ENCODE results near the gene CDH11. TPM values are rescaled to one million over a fixed set of nuclear protein-coding genes. Genes with fewer than 3 reads are reported as not detected.

Gene CDH11
- total RNA-seq, 1 experiment from 2014 or later, result not detected

GRCh38 chr16:65069766-65070165, 52.1 kb downstream of the CDH11 start:
- H3K9me2 ChIP-seq (replicated peaks; ENCODE audit: insufficient read depth, low read length), result no peaks in the 10 kb centered on the region
- no peaks in the 10 kb centered on the region for H3K9me3 ChIP-seq (ENCODE audit: low read length)
- DNase-seq, result no peak
- no peaks in the 10 kb centered on the region for H3K27me3 ChIP-seq (ENCODE audit: low read length)
- H3K27ac ChIP-seq (ENCODE audit: low read length), result no peak overlapping the region
- H3K79me2 ChIP-seq (ENCODE audit: low read length), result no peaks in the 10 kb centered on the region
- no peak overlapping the region for H3K4me3 ChIP-seq (ENCODE audit: low read length)
- H3K4me1 ChIP-seq (ENCODE audit: low read length), result no peaks in the 10 kb centered on the region
- no peak overlapping the region for H3K4me2 ChIP-seq (ENCODE audit: low read depth, low read length, poor library complexity, severe bottlenecking)
- no peak overlapping the region for H3K9ac ChIP-seq (ENCODE audit: low read length)
- no peak overlapping the region for H2AFZ ChIP-seq (ENCODE audit: low read length)
- no peaks in the 10 kb centered on the region for H3K36me3 ChIP-seq (ENCODE audit: insufficient read depth, low read length)
- H4K20me1 ChIP-seq (ENCODE audit: insufficient read depth, low read depth, low read length), result no peaks in the 10 kb centered on the region

DNA sequence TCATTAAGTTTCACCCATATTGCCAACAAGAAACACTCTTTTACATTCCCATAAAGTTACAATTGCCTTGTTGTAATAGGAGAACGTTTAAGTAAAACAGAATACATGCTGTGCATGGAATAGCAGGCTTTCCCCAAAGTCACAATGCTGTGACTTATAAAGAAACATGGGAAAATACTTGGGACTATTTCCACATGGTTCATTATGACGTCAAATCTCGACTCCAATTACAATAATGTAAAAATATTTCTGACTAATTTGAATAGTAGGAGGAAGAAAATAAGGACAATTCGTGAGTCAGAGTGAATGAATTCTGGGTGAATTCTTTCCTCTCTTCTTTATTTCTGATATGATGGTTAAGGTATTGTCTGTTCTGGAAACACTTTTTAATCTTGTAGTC, 52.8 kb downstream of the CDH11 start:
- no peaks in the 10 kb centered on the region for H3K9me3 ChIP-seq (ENCODE audit: low read length)
- no peaks in the 10 kb centered on the region for H3K79me2 ChIP-seq (ENCODE audit: low read length)
- H3K36me3 ChIP-seq (ENCODE audit: insufficient read depth, low read length), result no peaks in the 10 kb centered on the region
- DNase-seq, result no peak
- no peak overlapping the region for H3K9ac ChIP-seq (ENCODE audit: low read length)
- no peak overlapping the region for H3K4me3 ChIP-seq (ENCODE audit: low read length)
- no peak overlapping the region for H3K27ac ChIP-seq (ENCODE audit: low read length)
- no peaks in the 10 kb centered on the region for H4K20me1 ChIP-seq (ENCODE audit: insufficient read depth, low read depth, low read length)
- H2AFZ ChIP-seq (ENCODE audit: low read length), result no peak overlapping the region
- H3K4me2 ChIP-seq (ENCODE audit: low read depth, low read length, poor library complexity, severe bottlenecking), result no peak overlapping the region
- H3K9me2 ChIP-seq (replicated peaks; ENCODE audit: insufficient read depth, low read length), result no peaks in the 10 kb centered on the region
- H3K4me1 ChIP-seq (ENCODE audit: low read length), result no peaks in the 10 kb centered on the region
- H3K27me3 ChIP-seq (ENCODE audit: low read length), result no peaks in the 10 kb centered on the region

- Histone ChIP-seq H3K9ac (ENCODE audit: low read length) (no peak overlapping the region), H3K27me3 (ENCODE audit: low read length) (no peaks in the 10 kb centered on the region), H3K36me3 (ENCODE audit: insufficient read depth, low read length) (no peaks in the 10 kb centered on the region), H3K9me2 (replicated peaks; ENCODE audit: insufficient read depth, low read length) (no peaks in the 10 kb centered on the region), H3K4me2 (ENCODE audit: low read depth, low read length, poor library complexity, severe bottlenecking) (no peak overlapping the region), H2AFZ (ENCODE audit: low read length) (no peak overlapping the region), H3K4me3 (ENCODE audit: low read length) (no peak overlapping the region), H3K79me2 (ENCODE audit: low read length) (no peaks in the 10 kb centered on the region), H3K9me3 (ENCODE audit: low read length) (no peaks in the 10 kb centered on the region), H3K27ac (ENCODE audit: low read length) (no peak overlapping the region), H3K4me1 (ENCODE audit: low read length) (no peaks in the 10 kb centered on the region), H4K20me1 (ENCODE audit: insufficient read depth, low read depth, low read length) (no peaks in the 10 kb centered on the region)
- no peak for DNase-seq
Observed at GRCh38 chr16:65068151-65068740, 53.6 kb downstream of the CDH11 start.

DNA sequence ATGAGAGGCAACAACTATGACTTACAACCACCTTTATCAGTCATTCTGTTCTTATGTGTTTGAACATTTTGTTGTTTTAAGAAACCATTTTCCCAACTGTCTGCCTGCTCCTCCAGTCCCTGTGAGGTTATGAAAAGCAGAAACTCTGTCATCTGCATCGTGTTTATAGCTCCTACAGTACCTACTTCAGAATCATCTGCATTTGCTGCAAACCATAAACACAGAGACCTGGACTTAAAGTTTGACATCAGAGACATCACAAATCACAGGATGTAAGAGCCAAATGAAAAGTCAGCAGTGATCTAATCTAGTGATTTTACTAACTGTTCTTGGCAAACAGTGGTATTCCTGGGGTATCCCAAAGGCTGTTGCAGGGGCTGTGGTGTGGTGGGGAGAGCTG, 55.2 kb downstream of the CDH11 start:
- Histone ChIP-seq H3K9me2 (replicated peaks; ENCODE audit: insufficient read depth, low read length) (no peaks in the 10 kb centered on the region), H2AFZ (ENCODE audit: low read length) (no peak overlapping the region), H3K27me3 (ENCODE audit: low read length) (no peaks in the 10 kb centered on the region)

GRCh38 chr16:65065031-65065430, 56.8 kb downstream of the CDH11 start:
- no peaks in the 10 kb centered on the region for H3K79me2 ChIP-seq (ENCODE audit: low read length)
- no peak overlapping the region for H3K9ac ChIP-seq (ENCODE audit: low read length)
- DNase-seq, result no peak

More for the DNA sequence above, 55.2 kb downstream of the CDH11 start:
- Histone ChIP-seq H3K27ac (ENCODE audit: low read length) (no peak overlapping the region), H3K9me3 (ENCODE audit: low read length) (no peaks in the 10 kb centered on the region), H3K4me3 (ENCODE audit: low read length) (no peak overlapping the region), H3K9ac (ENCODE audit: low read length) (no peak overlapping the region), H3K79me2 (ENCODE audit: low read length) (no peaks in the 10 kb centered on the region), H4K20me1 (ENCODE audit: insufficient read depth, low read depth, low read length) (no peaks in the 10 kb centered on the region), H3K36me3 (ENCODE audit: insufficient read depth, low read length) (no peaks in the 10 kb centered on the region), H3K4me1 (ENCODE audit: low read length) (no peaks in the 10 kb centered on the region), H3K4me2 (ENCODE audit: low read depth, low read length, poor library complexity, severe bottlenecking) (no peak overlapping the region)
- no peak for DNase-seq

GRCh38 chr16:65064131-65064530, 57.7 kb downstream of the CDH11 start:
- no peaks in the 10 kb centered on the region for H3K27me3 ChIP-seq (ENCODE audit: low read length)
- no peaks in the 10 kb centered on the region; the same call in 1 of the 2 replicates for H3K4me1 ChIP-seq (ENCODE audit: low read length)
- no peak overlapping the region for H3K27ac ChIP-seq (ENCODE audit: low read length)
- no peaks in the 10 kb centered on the region for H3K9me3 ChIP-seq (ENCODE audit: low read length)
- no peak overlapping the region for H3K9ac ChIP-seq (ENCODE audit: low read length)
- H4K20me1 ChIP-seq (ENCODE audit: insufficient read depth, low read depth, low read length), result no peaks in the 10 kb centered on the region
- DNase-seq, result no peak
- no peak overlapping the region for H3K4me2 ChIP-seq (ENCODE audit: low read depth, low read length, poor library complexity, severe bottlenecking)
- H3K4me3 ChIP-seq (ENCODE audit: low read length), result no peak overlapping the region
- no peak overlapping the region for H2AFZ ChIP-seq (ENCODE audit: low read length)
- no peaks in the 10 kb centered on the region for H3K79me2 ChIP-seq (ENCODE audit: low read length)
- H3K36me3 ChIP-seq (ENCODE audit: insufficient read depth, low read length), result no peaks in the 10 kb centered on the region
- H3K9me2 ChIP-seq (replicated peaks; ENCODE audit: insufficient read depth, low read length), result no peaks in the 10 kb centered on the region

More at GRCh38 chr16:65065031-65065430, 56.8 kb downstream of the CDH11 start:
- no peak overlapping the region for H3K4me2 ChIP-seq (ENCODE audit: low read depth, low read length, poor library complexity, severe bottlenecking)
- no peaks in the 10 kb centered on the region; the same call in 1 of the 2 replicates for H3K4me1 ChIP-seq (ENCODE audit: low read length)
- H3K36me3 ChIP-seq (ENCODE audit: insufficient read depth, low read length), result no peaks in the 10 kb centered on the region
- no peaks in the 10 kb centered on the region for H4K20me1 ChIP-seq (ENCODE audit: insufficient read depth, low read depth, low read length)
- H2AFZ ChIP-seq (ENCODE audit: low read length), result no peak overlapping the region
- no peaks in the 10 kb centered on the region for H3K9me2 ChIP-seq (replicated peaks; ENCODE audit: insufficient read depth, low read length)
- H3K4me3 ChIP-seq (ENCODE audit: low read length), result no peak overlapping the region
- H3K27ac ChIP-seq (ENCODE audit: low read length), result no peak overlapping the region
- H3K27me3 ChIP-seq (ENCODE audit: low read length), result no peaks in the 10 kb centered on the region
- H3K9me3 ChIP-seq (ENCODE audit: low read length), result no peaks in the 10 kb centered on the region

GRCh38 chr16:65062736-65063583, 58.9 kb downstream of the CDH11 start:
- Histone ChIP-seq H3K27me3 (ENCODE audit: low read length) (no peaks in the 10 kb centered on the region), H3K79me2 (ENCODE audit: low read length) (no peaks in the 10 kb centered on the region), H3K4me1 (ENCODE audit: low read length) (no peaks in the 10 kb centered on the region; the same call in 1 of the 2 replicates), H3K9me2 (replicated peaks; ENCODE audit: insufficient read depth, low read length) (no peaks in the 10 kb centered on the region), H3K9me3 (ENCODE audit: low read length) (no peaks in the 10 kb centered on the region), H3K9ac (ENCODE audit: low read length) (no peak overlapping the region), H3K4me3 (ENCODE audit: low read length) (no peak overlapping the region), H4K20me1 (ENCODE audit: insufficient read depth, low read depth, low read length) (no peaks in the 10 kb centered on the region), H3K36me3 (ENCODE audit: insufficient read depth, low read length) (no peaks in the 10 kb centered on the region), H3K27ac (ENCODE audit: low read length) (no peak overlapping the region), H2AFZ (ENCODE audit: low read length) (no peak overlapping the region), H3K4me2 (ENCODE audit: low read depth, low read length, poor library complexity, severe bottlenecking) (no peak overlapping the region)
- no peak for DNase-seq

DNA sequence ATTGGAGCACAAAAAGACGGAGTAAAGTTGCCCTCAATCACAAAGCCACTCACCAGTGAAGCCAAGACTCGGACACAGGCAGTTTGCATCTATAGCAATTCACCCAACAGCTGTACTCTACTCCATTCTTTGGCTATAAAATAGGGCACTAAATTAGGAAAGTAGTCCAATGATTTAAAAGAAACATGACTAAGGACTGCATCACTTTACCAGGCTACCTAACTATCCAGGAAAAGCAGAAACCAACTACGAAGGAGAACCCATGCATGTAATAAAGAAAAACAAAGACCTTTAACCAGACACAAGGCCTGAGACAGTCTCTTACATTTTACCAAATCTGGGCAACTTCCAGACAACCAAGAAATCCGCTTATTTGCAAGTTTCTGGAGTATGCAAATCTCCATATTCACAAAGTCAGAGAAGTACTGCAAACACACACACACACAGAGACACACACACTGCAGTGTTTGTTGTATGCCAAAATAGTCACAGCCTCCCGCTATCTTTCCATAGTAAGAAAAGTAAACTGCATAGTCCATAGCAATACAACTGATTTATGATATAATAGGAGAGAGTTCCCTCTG, 59.8 kb downstream of the CDH11 start:
- no peak for DNase-seq
- Histone ChIP-seq H4K20me1 (ENCODE audit: insufficient read depth, low read depth, low read length) (no peaks in the 10 kb centered on the region), H3K27ac (ENCODE audit: low read length) (no peak overlapping the region), H3K9me2 (replicated peaks; ENCODE audit: insufficient read depth, low read length) (no peaks in the 10 kb centered on the region), H3K4me1 (ENCODE audit: low read length) (no peaks in the 10 kb centered on the region; the same call in 1 of the 2 replicates), H3K79me2 (ENCODE audit: low read length) (no peaks in the 10 kb centered on the region), H3K27me3 (ENCODE audit: low read length) (no peaks in the 10 kb centered on the region), H3K9me3 (ENCODE audit: low read length) (no peaks in the 10 kb centered on the region), H3K36me3 (ENCODE audit: insufficient read depth, low read length) (no peaks in the 10 kb centered on the region), H3K4me3 (ENCODE audit: low read length) (no peak overlapping the region), H2AFZ (ENCODE audit: low read length) (no peak overlapping the region), H3K4me2 (ENCODE audit: low read depth, low read length, poor library complexity, severe bottlenecking) (no peak overlapping the region), H3K9ac (ENCODE audit: low read length) (no peak overlapping the region)

Data from Karpas-422 (cell line).